HG03469 (cell line): ENCODE measurements around the gene PCP4L1.
"Not testable (repeated sequence)": the region's sequence is repeated elsewhere in the genome, so short reads cannot be mapped to it uniquely, and the experiment has no call there.

Source experiments
- ATAC-seq: cut with Tn5 transposase; IDR thresholded peaks from one replicate; pipeline ENCODE4 v1.9.1; 2021; ENCODE audit warnings: mild to moderate bottlenecking, moderate library complexity, moderate number of reproducible peaks; ENCODE audit not compliant: unreplicated experiment

The PCP4L1 gene

GRCh38 chr1:161311595-161312181, 53.1 kb downstream of the PCP4L1 start:
- ATAC-seq, result no peak

- no peak for ATAC-seq
These were observed 55.1 kb downstream of the PCP4L1 start for GRCh38 chr1:161313554-161314200.

DNA sequence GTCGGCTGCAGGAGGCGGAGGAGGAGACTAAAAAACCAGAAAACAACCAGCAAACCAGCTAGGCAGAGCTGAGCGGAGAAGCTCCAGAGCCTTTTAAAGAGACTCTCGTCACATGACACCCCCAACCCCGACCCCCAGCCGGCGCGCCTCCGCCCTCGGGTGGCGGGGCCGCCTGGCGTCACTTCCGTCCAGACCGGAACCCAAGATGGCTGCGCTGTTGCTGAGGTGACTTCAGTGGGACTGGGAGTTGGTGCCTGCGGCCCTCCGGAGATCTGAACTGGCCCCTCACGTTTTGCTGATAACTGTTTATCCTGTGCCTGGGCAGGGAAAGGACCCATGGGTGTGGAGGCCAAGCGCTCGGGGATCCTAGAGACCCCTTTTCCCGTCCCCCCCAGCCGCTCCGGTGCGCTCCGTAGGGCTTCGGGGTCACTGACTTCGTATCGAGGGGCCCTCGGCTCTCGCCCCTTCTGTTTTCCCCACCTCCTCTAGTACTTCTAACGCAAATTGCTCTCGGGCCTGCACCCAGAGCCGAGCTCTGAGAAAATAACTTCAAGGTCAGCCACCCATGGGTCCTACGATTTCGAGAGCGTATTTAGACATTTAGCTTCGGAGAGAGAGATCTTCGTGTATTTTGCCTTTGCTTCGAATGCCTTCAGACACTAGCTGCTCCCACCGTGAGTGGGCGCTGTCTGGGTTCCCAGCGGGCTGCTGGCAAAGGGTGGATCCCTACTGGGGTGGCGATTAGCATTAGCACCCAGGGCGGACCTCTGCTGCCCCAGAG, 55.8 kb downstream of the PCP4L1 start, which contains the start of gene SDHC:
TSS of gene SDHC (plus strand) at position 181 of the 781 bp plus-strand sequence. CDS start at position 206, 25 bp downstream.
- peak; percentile 91 for ATAC-seq

DNA sequence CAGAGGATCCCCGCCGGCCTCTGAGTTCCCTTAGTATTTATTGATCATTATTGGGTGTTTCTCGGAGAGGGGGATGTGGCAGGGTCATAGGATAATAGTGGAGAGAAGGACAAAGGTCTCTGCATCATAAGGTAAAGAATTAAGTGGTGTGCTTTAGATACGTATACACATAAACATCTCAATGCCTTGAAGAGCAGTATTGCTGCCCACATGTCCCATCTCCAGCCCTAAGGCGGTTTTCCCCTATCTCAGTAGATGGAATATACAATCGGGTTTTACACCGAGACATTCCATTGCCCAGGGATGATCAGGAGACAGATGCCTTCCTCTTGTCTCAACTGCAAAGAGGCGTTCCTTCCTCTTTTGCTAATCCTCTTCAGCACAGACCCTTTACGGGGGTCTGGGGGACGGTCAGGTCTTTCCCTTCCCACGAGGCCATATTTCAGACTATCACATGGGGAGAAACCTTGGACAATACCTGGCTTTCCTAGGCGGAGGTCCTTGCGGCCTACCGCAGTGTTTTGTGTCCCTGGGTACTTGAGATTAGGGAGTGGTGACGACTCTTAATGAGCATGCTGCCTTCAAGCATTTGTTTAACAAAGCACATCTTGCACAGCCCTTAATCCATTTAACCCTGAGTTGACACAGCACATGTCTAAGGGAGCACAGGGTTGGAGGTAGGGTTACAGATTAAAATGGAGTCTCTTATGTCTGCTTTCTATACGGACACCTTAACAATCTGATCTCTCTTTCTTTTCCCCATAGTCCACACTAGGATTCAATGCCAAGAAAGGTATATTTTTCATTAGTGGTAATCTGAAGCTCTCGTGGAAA, 57.5 kb downstream of the PCP4L1 start:
- not testable (repeated sequence) for ATAC-seq

- ATAC-seq, result no peak
These were observed 65.5 kb downstream of the PCP4L1 start for GRCh38 chr1:161324020-161324419.

DNA sequence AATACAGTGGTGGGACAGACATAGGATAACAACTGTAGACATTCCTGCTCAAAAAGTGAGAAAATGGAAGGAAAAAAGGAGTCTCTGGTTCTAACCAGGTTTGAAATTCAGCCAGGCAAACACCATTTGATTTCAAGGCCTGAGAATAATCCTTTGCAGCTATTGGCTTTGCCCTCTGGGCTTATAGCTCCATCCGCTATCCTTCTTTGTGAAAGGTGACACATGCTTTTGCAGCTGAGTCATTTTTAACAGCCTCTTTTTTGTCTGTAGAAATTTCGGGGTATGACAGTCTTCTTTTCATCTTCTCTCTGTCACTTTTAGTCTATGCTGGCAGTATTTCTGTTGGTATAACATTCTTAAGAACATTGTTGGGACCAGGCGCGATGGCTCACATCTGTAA, 71.8 kb downstream of the PCP4L1 start:
- no peak for ATAC-seq

- no peak for ATAC-seq
These were observed 74.6 kb downstream of the PCP4L1 start for GRCh38 chr1:161333166-161333565.
